ENCODE measurements around the gene PRR19. TPM values are rescaled to one million over a fixed set of nuclear protein-coding genes. Genes with fewer than 3 reads are reported as not detected.

PRR19 gene
- total RNA-seq, 1 experiment from 2014 or later: 3.2 TPM

GRCh38 chr19:42281146-42281826 lies 20.6 kb upstream of the PRR19 start:
- Histone ChIP-seq H3K27me3 (ENCODE audit: insufficient read depth, low read length) (no peaks in the 10 kb centered on the region), H4K5ac (ENCODE audit: insufficient read length, low read depth, low read length) (no peak overlapping the region), H3K4me2 (ENCODE audit: insufficient read depth, insufficient read length, low read length) (peak overlapping the region; percentile 7), H4K91ac (ENCODE audit: insufficient read length, low read depth, low read length) (no peak overlapping the region), H2BK120ac (ENCODE audit: low read depth, low read length, poor library complexity, severe bottlenecking) (no peak overlapping the region), H3K18ac (ENCODE audit: insufficient read length, low read depth, low read length) (no peak overlapping the region), H2BK5ac (ENCODE audit: insufficient read length, low read length) (no peak overlapping the region), H3K9ac (ENCODE audit: extremely low read depth, insufficient read length, low read length) (no peak overlapping the region), H3K23me2 (ENCODE audit: insufficient read length, low read depth, low read length, poor library complexity, severe bottlenecking) (peaks cover 19% of the 10 kb centered on the region), H4K20me1 (ENCODE audit: control insufficient read depth, insufficient read depth, insufficient read length) (peaks cover 3% of the 10 kb centered on the region), H3K4ac (ENCODE audit: low read depth, low read length) (no peak overlapping the region), H2BK12ac (ENCODE audit: insufficient read length, low read depth, low read length) (no peak overlapping the region), H3K23ac (ENCODE audit: insufficient read length, low read depth, low read length) (no peak overlapping the region), H3K56ac (ENCODE audit: insufficient read length, low read depth, low read length) (no peak overlapping the region), H3K79me2 (ENCODE audit: insufficient read depth, low read length) (peaks cover 3% of the 10 kb centered on the region; the same call in 1 of the 2 replicates), H2AK5ac (ENCODE audit: insufficient read length, low read length) (no peak overlapping the region), H2AFZ (ENCODE audit: low read length) (no peak overlapping the region), H2BK15ac (ENCODE audit: low read depth, low read length) (no peak overlapping the region), H4K8ac (replicated peaks; ENCODE audit: insufficient read length, low read depth, low read length) (no peak overlapping the region), H3K4me1 (ENCODE audit: insufficient read depth, low read length) (peaks cover 8% of the 10 kb centered on the region; the same call in 1 of the 2 replicates), H3K79me1 (ENCODE audit: insufficient read depth, low read depth, low read length, poor library complexity, severe bottlenecking) (peaks cover 11% of the 10 kb centered on the region), H3T11ph (ENCODE audit: low read length) (no peak overlapping the region), H2BK20ac (ENCODE audit: low read depth, low read length, poor library complexity, severe bottlenecking) (no peak overlapping the region), H3K9me3 (ENCODE audit: control insufficient read depth, low read depth, low read length) (no peaks in the 10 kb centered on the region), H3K27ac (ENCODE audit: insufficient read length, low read depth, low read length) (no peak overlapping the region), H3K14ac (ENCODE audit: insufficient read depth, low read length) (no peak overlapping the region)
- Mint-ChIP-seq H3K27ac (peak overlapping the region in 2 of 3 experiments; percentile 71 to 91; a peak in 3 of 7 replicates), H3K9me3 (no peaks in the 10 kb centered on the region; a peak in 2 of 5 replicates), H3K36me3 (ENCODE audit: insufficient read depth in 1 of 3, low read depth in 3 of 3) (peaks cover 4 to 6% (median 5%) of the 10 kb centered on the region in 3 experiments; a peak in 6 of 7 replicates), H3K4me3 (peak overlapping the region; percentile 62 to 85), H3K4me1 (peaks cover 40 to 49% of the 10 kb centered on the region in 2 experiments), H3K27me3 (ENCODE audit: low read depth) (no peaks in the 10 kb centered on the region; the same call in 1 of the 2 replicates)
- no CpG with 5 or more reads among the region's 25 CpGs for WGBS (ENCODE audit: extremely low coverage, insufficient read length, low lambda C conversion rate)
- DNase-seq: peak; percentile 52
- TF ChIP-seq, protein P1, sequence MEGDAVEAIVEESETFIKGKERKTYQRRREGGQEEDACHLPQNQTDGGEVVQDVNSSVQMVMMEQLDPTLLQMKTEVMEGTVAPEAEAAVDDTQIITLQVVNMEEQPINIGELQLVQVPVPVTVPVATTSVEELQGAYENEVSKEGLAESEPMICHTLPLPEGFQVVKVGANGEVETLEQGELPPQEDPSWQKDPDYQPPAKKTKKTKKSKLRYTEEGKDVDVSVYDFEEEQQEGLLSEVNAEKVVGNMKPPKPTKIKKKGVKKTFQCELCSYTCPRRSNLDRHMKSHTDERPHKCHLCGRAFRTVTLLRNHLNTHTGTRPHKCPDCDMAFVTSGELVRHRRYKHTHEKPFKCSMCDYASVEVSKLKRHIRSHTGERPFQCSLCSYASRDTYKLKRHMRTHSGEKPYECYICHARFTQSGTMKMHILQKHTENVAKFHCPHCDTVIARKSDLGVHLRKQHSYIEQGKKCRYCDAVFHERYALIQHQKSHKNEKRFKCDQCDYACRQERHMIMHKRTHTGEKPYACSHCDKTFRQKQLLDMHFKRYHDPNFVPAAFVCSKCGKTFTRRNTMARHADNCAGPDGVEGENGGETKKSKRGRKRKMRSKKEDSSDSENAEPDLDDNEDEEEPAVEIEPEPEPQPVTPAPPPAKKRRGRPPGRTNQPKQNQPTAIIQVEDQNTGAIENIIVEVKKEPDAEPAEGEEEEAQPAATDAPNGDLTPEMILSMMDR (conservative IDR thresholded peaks at IDR 0.05): no peak
